Fibroblast of lung (primary cell): ENCODE results near the gene UBTF. TPM values are rescaled to one million over a fixed set of nuclear protein-coding genes. Genes with fewer than 3 reads are reported as not detected.

Experiments used
- DNase-seq, 2 donors: peaks; one replicate each; pipeline versions ENCODE4 v3.0.0 to v3.0.0-alpha.2; 2010; ENCODE audit warnings: low read depth in 2 of 2
- H2AFZ ChIP-seq: 2 replicates; pipeline ENCODE4 v1.5.1; 2012; ENCODE audit warnings: low read length, control low read depth, inconsistent platforms
- H3K27ac ChIP-seq: 2 replicates; pipeline ENCODE4 v1.5.1; 2011; ENCODE audit warnings: low read length, control low read depth; ENCODE audit not compliant: insufficient read depth
- H3K27me3 ChIP-seq: 2 replicates; pipeline ENCODE4 v1.5.1; 2011; ENCODE audit warnings: mild to moderate bottlenecking, low read length; ENCODE audit not compliant: control insufficient read depth, insufficient read depth
- H3K36me3 ChIP-seq: 2 replicates; pipeline ENCODE4 v1.5.1; 2011; ENCODE audit warnings: low read length; ENCODE audit not compliant: control insufficient read depth, insufficient read depth
- H3K4me1 ChIP-seq: 2 replicates; pipeline ENCODE4 v1.5.1; 2011; ENCODE audit warnings: low read length; ENCODE audit not compliant: control insufficient read depth, insufficient read depth; ENCODE audit errors: extremely low read depth
- H3K4me2 ChIP-seq: 2 replicates; pipeline ENCODE4 v1.5.1; 2011; ENCODE audit warnings: low read length, control low read depth; ENCODE audit not compliant: insufficient read depth; ENCODE audit errors: extremely low read depth
- H3K4me3 ChIP-seq, 4 experiments: fragments of 200-600 bp in 1 of 4; sonication (generic) in 1 of 4; replicated peaks in 1 of 4; 2 replicates each; pipeline ENCODE4 v1.5.1; 2011 to 2016; ENCODE audit warnings: low read length in 4 of 4, low read depth in 3 of 4, mild to moderate bottlenecking in 3 of 4, control low read depth in 2 of 4, inconsistent platforms in 1 of 4, mixed read lengths in 1 of 4; ENCODE audit not compliant: insufficient read depth in 1 of 4; ENCODE audit errors: control extremely low read depth in 1 of 4
- H3K79me2 ChIP-seq: 2 replicates; pipeline ENCODE4 v1.5.1; 2012; ENCODE audit warnings: mild to moderate bottlenecking, low read length, inconsistent platforms; ENCODE audit not compliant: control insufficient read depth, insufficient read depth
- H3K9ac ChIP-seq: 2 replicates; pipeline ENCODE4 v1.5.1; 2011; ENCODE audit warnings: mild to moderate bottlenecking, low read length, control low read depth; ENCODE audit not compliant: insufficient read depth
- H3K9me3 ChIP-seq: 2 replicates; pipeline ENCODE4 v1.5.1; 2012; ENCODE audit warnings: low read depth, low read length; ENCODE audit not compliant: control insufficient read depth, insufficient read depth
- H4K20me1 ChIP-seq: 2 replicates; pipeline ENCODE4 v1.5.1; 2011; ENCODE audit warnings: low read length; ENCODE audit not compliant: control insufficient read depth, insufficient read depth; ENCODE audit errors: extremely low read depth
- EZH2 ChIP-seq: IDR thresholded peaks from 2 replicates; pipeline ENCODE4 v1.5.1; 2012; ENCODE audit warnings: low read length, control low read depth, mild to moderate bottlenecking; ENCODE audit errors: missing control alignments
- polyA plus RNA-seq, 2 donors: library from polyadenylated mRNA; depleted of rRNA in 1 of 2; stranded (reverse) in 1 of 2; unstranded in 1 of 2; fragments of >200 nt; gene quantifications; 2 replicates each; pipeline ENCODE4 v1.2.1, GENCODE V29; 2011 to 2012; ENCODE audit warnings: missing spikeins in 1 of 2
- total RNA-seq: library from RNA; depleted of rRNA; stranded (reverse); fragments of >200 nt; gene quantifications from 2 replicates; pipeline ENCODE4 v1.2.1, GENCODE V29; 2014
- TF ChIP-seq, protein P1 (sequence below), 2 donors: IDR thresholded peaks in 1 of 2; conservative IDR thresholded peaks in 1 of 2; 1 replicate in 1 of 2; 2 replicates in 1 of 2; pipeline ENCODE4 v1.5.1; 2011 to 2012; ENCODE audit warnings: low read length in 2 of 2, control low read depth in 1 of 2, inconsistent platforms in 1 of 2, low read depth in 1 of 2, mild to moderate bottlenecking in 1 of 2

UBTF gene
- total and polyA plus RNA-seq, 2 donors (not counting 1 experiment from before 2014, with no cell fraction given): 25.1 to 42.1 TPM

DNA sequence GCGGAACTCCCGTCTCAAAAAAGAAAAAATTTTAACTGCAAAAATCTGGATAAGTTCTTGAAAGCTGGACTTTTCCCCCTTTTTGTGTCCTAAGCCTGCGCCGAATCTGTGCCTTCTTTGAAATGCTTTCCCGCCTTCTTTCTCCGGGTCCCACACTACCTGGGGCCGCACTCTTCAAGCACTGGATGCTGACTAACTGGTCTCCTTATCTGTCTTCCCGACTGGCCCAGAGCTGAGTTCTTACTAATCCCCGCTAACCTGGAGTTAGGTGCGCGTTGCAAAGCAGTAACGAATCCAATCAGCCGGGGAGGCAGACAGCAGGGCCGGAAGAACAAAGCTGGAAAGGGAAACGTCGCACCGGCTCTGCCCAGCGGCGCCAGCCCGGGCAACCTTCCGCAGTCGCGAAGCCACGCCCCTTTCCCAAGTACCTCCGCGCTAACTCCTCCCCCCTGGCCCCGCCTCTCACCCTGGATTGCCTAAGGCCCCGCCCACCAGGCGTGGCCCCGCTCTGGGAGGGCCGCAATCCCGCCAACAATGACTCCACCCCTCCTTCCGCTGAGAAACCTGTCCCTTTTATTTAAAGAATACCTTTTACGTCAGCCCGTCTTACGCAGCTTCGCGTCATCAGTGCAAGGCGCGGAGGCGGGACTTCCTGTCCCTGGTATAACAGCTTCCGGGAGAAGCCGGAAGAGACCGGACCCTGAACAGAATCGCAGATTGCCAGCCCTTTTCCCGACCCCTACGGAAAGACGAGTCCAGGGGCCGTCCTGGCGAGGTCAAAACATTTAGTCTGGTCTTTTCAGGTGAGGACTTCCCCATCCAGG, 33.0 kb downstream of the UBTF start, which contains the start of gene TMUB2:
TSS of gene TMUB2 (plus strand) at position 666 of the 824 bp plus-strand sequence. CDS start 737 bp downstream, outside the sequence.
- no peaks in the 10 kb centered on the region for H3K27me3 ChIP-seq
- H3K79me2 ChIP-seq: peaks cover 40% of the 10 kb centered on the region
- H3K27ac ChIP-seq: peak within 1 kb of the TSS; percentile 99
- H3K9ac ChIP-seq: peak within 1 kb of the TSS; percentile 98
- peak within 1 kb of the TSS; percentile 88 to 100 (median 100) for H3K4me3 ChIP-seq
- H3K9me3 ChIP-seq: no peaks in the 10 kb centered on the region
- TF ChIP-seq EZH2: no peak
- TF ChIP-seq, protein P1, sequence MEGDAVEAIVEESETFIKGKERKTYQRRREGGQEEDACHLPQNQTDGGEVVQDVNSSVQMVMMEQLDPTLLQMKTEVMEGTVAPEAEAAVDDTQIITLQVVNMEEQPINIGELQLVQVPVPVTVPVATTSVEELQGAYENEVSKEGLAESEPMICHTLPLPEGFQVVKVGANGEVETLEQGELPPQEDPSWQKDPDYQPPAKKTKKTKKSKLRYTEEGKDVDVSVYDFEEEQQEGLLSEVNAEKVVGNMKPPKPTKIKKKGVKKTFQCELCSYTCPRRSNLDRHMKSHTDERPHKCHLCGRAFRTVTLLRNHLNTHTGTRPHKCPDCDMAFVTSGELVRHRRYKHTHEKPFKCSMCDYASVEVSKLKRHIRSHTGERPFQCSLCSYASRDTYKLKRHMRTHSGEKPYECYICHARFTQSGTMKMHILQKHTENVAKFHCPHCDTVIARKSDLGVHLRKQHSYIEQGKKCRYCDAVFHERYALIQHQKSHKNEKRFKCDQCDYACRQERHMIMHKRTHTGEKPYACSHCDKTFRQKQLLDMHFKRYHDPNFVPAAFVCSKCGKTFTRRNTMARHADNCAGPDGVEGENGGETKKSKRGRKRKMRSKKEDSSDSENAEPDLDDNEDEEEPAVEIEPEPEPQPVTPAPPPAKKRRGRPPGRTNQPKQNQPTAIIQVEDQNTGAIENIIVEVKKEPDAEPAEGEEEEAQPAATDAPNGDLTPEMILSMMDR (conservative IDR thresholded peaks at IDR 0.05 in 1 of 2, IDR thresholded peaks at IDR 0.05 in 1 of 2; ENCODE audit: low read depth in 1 of 2, low read length in 2 of 2): no peak
- peaks cover 9% of the 10 kb centered on the region for H3K4me1 ChIP-seq
- H4K20me1 ChIP-seq: no peaks in the 10 kb centered on the region
- peak within 1 kb of the TSS; percentile 96 for H2AFZ ChIP-seq
- peaks cover 17% of the 10 kb centered on the region for H3K36me3 ChIP-seq
- peak; percentile 99 to 100 for DNase-seq
- peak within 1 kb of the TSS; percentile 83 for H3K4me2 ChIP-seq

DNA sequence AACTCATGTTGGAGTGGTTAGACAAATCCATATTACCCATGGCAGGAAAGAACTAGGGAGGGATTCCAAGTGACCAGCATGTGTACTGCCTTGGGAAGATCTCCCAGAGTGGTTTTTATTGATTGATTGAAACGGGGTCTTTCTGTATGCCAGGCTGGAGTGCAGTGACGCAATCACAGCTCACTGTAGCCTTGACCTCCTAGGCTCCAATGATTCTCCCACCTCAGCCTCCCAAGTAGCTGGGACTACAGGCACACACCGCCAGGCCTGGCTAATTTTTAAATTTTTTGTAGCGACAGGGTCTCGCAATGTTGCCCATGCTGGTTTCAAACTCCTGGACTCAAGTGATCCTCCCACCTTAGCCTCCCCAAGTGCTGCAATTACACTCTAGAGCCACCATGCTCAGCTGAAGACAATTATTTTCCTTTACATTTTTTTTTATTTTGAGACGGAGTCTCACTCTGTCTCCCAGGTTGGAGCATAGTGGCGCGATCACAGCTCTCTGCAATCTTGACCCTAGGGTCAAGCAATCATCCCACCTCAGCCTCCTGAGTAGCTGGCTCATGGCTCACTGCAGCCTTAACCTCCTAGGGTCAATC, 35.2 kb downstream of the UBTF start:
- Histone ChIP-seq H3K4me3 (no peak overlapping the region), H3K36me3 (peaks cover 7% of the 10 kb centered on the region), H3K79me2 (peaks cover 40% of the 10 kb centered on the region), H2AFZ (no peak overlapping the region), H3K9me3 (no peaks in the 10 kb centered on the region), H3K4me2 (no peak overlapping the region), H3K27ac (no peak overlapping the region), H3K4me1 (peaks cover 9% of the 10 kb centered on the region), H3K9ac (no peak overlapping the region), H3K27me3 (no peaks in the 10 kb centered on the region), H4K20me1 (no peaks in the 10 kb centered on the region)
- DNase-seq: no peak
- TF ChIP-seq EZH2: no peak
- TF ChIP-seq, protein P1 (conservative IDR thresholded peaks at IDR 0.05 in 1 of 2, IDR thresholded peaks at IDR 0.05 in 1 of 2; ENCODE audit: low read depth in 1 of 2, low read length in 2 of 2): no peak

DNA sequence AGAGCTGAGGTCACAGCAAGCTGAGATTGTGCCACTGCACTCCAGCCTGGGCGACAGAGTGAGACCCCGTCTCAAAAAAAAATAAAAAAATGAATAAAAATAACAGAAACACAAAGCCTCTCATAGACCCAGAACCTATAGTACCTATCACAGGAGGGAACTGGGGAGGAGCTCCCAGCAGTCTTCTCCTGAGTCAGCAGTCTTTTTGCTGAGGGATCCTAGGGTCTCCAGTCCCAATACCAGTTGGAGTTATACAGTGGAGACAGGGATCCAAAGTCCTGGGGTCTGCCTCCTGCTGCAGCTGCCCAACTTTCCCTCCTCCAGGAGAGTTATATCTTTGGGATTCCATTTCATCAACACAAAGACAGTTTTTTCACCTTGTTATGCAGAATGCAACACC, 36.5 kb downstream of the UBTF start:
- TF ChIP-seq, protein P1 (conservative IDR thresholded peaks at IDR 0.05 in 1 of 2, IDR thresholded peaks at IDR 0.05 in 1 of 2; ENCODE audit: low read depth in 1 of 2, low read length in 2 of 2): no peak
- Histone ChIP-seq H3K36me3 (peaks cover 6% of the 10 kb centered on the region), H3K27ac (no peak overlapping the region), H2AFZ (no peak overlapping the region), H4K20me1 (no peaks in the 10 kb centered on the region), H3K79me2 (peaks cover 29% of the 10 kb centered on the region), H3K4me3 (no peak overlapping the region), H3K27me3 (no peaks in the 10 kb centered on the region), H3K9ac (no peak overlapping the region), H3K4me2 (no peak overlapping the region), H3K9me3 (no peaks in the 10 kb centered on the region), H3K4me1 (peaks cover 1% of the 10 kb centered on the region)
- DNase-seq: no peak
